ENCODE measurements around the gene ALG9.
A peak's percentile ranks its signal among the peaks of the same experiment; 100 is the strongest.

Gene ALG9

DNA sequence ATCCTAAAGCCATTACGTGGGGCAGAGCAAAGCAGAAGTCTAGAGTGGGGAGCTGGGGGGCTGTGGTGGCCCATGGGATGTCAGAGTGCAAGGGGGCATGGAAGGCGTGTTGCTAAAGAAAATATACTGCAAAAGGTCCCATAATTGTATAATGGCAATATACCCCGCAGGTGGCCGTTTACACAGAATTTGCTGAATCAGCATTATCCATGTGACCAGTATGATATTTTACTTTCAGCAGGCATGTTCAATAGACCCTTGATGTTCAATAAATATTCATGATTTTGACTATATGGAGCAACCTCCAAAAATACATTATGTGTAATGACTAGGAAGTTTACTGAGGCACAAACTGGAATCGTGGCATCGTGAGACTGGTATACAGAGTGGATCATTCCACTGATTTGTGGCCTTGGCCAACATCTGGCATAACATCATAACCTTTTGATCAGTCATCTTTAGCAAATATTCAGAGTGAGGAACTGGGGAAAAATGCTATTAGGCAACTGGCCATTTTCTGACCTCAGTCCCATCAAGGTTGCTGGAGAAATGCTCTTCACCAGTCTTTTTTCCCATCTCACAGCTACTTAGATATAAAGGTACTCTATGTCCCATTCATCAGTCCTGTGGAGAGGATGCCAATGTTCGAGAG, 75.9 kb downstream of the ALG9 start:
- peak in 1 of 2 donors; percentile 64 for DNase-seq (ENCODE audit: low read depth in 2 of 2)
- TF ChIP-seq, protein P1, sequence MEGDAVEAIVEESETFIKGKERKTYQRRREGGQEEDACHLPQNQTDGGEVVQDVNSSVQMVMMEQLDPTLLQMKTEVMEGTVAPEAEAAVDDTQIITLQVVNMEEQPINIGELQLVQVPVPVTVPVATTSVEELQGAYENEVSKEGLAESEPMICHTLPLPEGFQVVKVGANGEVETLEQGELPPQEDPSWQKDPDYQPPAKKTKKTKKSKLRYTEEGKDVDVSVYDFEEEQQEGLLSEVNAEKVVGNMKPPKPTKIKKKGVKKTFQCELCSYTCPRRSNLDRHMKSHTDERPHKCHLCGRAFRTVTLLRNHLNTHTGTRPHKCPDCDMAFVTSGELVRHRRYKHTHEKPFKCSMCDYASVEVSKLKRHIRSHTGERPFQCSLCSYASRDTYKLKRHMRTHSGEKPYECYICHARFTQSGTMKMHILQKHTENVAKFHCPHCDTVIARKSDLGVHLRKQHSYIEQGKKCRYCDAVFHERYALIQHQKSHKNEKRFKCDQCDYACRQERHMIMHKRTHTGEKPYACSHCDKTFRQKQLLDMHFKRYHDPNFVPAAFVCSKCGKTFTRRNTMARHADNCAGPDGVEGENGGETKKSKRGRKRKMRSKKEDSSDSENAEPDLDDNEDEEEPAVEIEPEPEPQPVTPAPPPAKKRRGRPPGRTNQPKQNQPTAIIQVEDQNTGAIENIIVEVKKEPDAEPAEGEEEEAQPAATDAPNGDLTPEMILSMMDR (IDR thresholded peaks at IDR 0.05; ENCODE audit: low read depth, low read length), result no peak

GRCh38 chr11:111793863-111794262, 77.5 kb downstream of the ALG9 start:
- TF ChIP-seq, protein P1 (IDR thresholded peaks at IDR 0.05; ENCODE audit: low read depth, low read length), result no peak
- peak; percentile 23 to 36 for DNase-seq (ENCODE audit: low read depth in 2 of 2)
- H3K4me3 ChIP-seq (replicated peaks in 1 of 2; ENCODE audit: low read depth in 2 of 2, low read length in 2 of 2), result no peak overlapping the region

More for the DNA sequence above, 75.9 kb downstream of the ALG9 start:
- H3K4me3 ChIP-seq (replicated peaks in 1 of 2; ENCODE audit: low read depth in 2 of 2, low read length in 2 of 2), result no peak overlapping the region

- TF ChIP-seq, protein P1 (IDR thresholded peaks at IDR 0.05; ENCODE audit: low read depth, low read length), result no peak
- no peak for DNase-seq (ENCODE audit: low read depth in 2 of 2)
- H3K4me3 ChIP-seq (replicated peaks in 1 of 2; ENCODE audit: low read depth in 2 of 2, low read length in 2 of 2), result no peak overlapping the region
These were observed 78.4 kb downstream of the ALG9 start for GRCh38 chr11:111792955-111793500.

DNA sequence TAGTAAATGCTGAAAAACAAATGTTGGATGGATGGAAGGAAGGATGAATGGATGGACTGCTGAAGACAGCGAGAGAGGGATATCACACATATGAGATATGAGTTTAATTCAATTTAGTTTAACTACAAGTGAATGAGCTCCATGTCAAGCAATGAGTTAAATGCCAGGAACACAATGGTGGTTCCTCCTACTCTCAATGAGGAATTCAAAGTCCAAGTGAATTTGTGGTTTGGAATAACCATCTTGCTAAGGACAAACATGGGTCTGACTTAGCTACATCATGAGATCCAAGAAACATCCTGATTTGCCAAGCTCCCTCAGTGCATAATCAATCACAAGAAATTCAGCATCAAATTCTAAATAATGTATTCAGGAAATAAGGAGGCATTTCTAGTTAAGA, 79.1 kb downstream of the ALG9 start:
- DNase-seq (ENCODE audit: low read depth in 2 of 2), result no peak
- no peak overlapping the region for H3K4me3 ChIP-seq (replicated peaks in 1 of 2; ENCODE audit: low read depth in 2 of 2, low read length in 2 of 2)
- TF ChIP-seq, protein P1 (IDR thresholded peaks at IDR 0.05; ENCODE audit: low read depth, low read length), result no peak

DNA sequence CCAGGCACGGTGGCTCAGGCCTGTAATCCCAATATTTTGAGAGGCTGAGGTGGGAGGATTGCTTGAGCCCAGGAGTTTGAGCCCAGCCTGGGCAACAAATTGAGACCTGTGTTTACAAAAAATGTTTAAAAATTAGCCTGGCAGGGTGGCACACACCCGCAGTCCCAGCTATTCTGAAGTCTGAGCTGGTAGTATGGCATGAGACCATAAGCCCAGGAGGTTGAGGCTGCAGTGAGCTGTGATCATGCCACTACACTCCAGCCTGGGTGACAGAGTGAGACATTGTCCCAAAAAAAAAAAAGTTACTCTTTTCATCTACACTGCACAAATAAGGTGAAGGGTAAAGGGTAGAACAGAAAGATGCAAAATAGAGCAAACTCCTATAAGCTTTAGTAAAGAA, 82.9 kb downstream of the ALG9 start:
- DNase-seq (ENCODE audit: low read depth in 2 of 2), result no peak
- no peak overlapping the region for H3K4me3 ChIP-seq (replicated peaks in 1 of 2; ENCODE audit: low read depth in 2 of 2, low read length in 2 of 2)
- TF ChIP-seq, protein P1 (IDR thresholded peaks at IDR 0.05; ENCODE audit: low read depth, low read length), result no peak

- TF ChIP-seq, protein P1 (IDR thresholded peaks at IDR 0.05; ENCODE audit: low read depth, low read length), result no peak
- H3K4me3 ChIP-seq (replicated peaks in 1 of 2; ENCODE audit: low read depth in 2 of 2, low read length in 2 of 2), result no peak overlapping the region
- no peak for DNase-seq (ENCODE audit: low read depth in 2 of 2)
These were observed 83.3 kb downstream of the ALG9 start for GRCh38 chr11:111788051-111788450.
